Body of pancreas (tissue), 4 donors: ENCODE results near the gene ARV1. TPM values are rescaled to one million over a fixed set of nuclear protein-coding genes. Genes with fewer than 3 reads are reported as not detected.

Experiments
- ATAC-seq: fragments of 150-250 bp; one replicate; pipeline ENCODE4 v1.9.1; 2016
- DNase-seq, 4 donors: peaks; one replicate each; pipeline ENCODE4 v3.0.0-alpha.2; 2019
- H3K27ac ChIP-seq, 4 donors: fragments of 200-600 bp; sonication (generic); 1 replicate in 3 of 4; 2 replicates in 1 of 4; pipeline versions ENCODE4 v1.5.1 to v1.6.1; 2016 to 2019; ENCODE audit warnings: mild to moderate bottlenecking in 1 of 4, mixed read lengths in 1 of 4, moderate library complexity in 1 of 4
- H3K27me3 ChIP-seq, 2 donors: fragments of 200-600 bp; sonication (generic); one replicate each; pipeline ENCODE4 v1.6.0; 2016; ENCODE audit warnings: mild to moderate bottlenecking in 1 of 2
- H3K36me3 ChIP-seq, 2 donors: fragments of 200-600 bp; sonication (generic); replicated peaks in 1 of 2; 2 replicates each; pipeline ENCODE4 v1.5.1; 2016; ENCODE audit warnings: low read depth in 2 of 2; ENCODE audit not compliant: insufficient read depth in 1 of 2
- H3K4me1 ChIP-seq: fragments of 200-600 bp; sonication (generic); one replicate; pipeline ENCODE4 v1.6.0; 2016
- H3K4me3 ChIP-seq, 2 donors: fragments of 200-600 bp; sonication (generic); 1 replicate in 1 of 2; 2 replicates in 1 of 2; pipeline ENCODE4 v1.5.1; 2016 to 2019
- H3K9me3 ChIP-seq, 3 donors: fragments of 200-600 bp; sonication (generic); 1 replicate in 2 of 3; 2 replicates in 1 of 3; pipeline ENCODE4 v1.5.1; 2016
- POLR2A ChIP-seq, 3 donors: fragments of 450-650 bp; IDR thresholded peaks; one replicate each; pipeline ENCODE4 v1.6.1; 2016; ENCODE audit warnings: antibody characterized with exemption in 3 of 3, mild to moderate bottlenecking in 2 of 3
- WGBS, 2 donors: methylation state at CpG; one replicate each; pipeline ENCODE4 v1.1.5; 2017; 5-methylcytosine and 5-hydroxymethylcytosine counted together
- intact Hi-C: fragments of 100-400 bp; cut with DNase I; formaldehyde crosslinking; loops from one replicate; pipeline ENCODE4 v1.15.1; 2023
- total RNA-seq, 2 donors: library from RNA; depleted of rRNA; stranded (reverse); fragments of >200 nt; gene quantifications; one replicate each; pipeline ENCODE4 v1.1.0, GENCODE V29; 2016
- TF ChIP-seq, protein P1 (sequence below), 7 experiments: fragments of 450-650 bp in 4 of 7; fragments of 200-600 bp in 3 of 7; sonication (generic) in 3 of 7; IDR thresholded peaks; one replicate each; pipeline ENCODE4 v1.5.1; 2016 to 2019; ENCODE audit warnings: antibody characterized with exemption in 7 of 7

Gene ARV1
- total RNA-seq, 2 donors from 2014 or later, result 11.5 to 23.6 TPM

DNA sequence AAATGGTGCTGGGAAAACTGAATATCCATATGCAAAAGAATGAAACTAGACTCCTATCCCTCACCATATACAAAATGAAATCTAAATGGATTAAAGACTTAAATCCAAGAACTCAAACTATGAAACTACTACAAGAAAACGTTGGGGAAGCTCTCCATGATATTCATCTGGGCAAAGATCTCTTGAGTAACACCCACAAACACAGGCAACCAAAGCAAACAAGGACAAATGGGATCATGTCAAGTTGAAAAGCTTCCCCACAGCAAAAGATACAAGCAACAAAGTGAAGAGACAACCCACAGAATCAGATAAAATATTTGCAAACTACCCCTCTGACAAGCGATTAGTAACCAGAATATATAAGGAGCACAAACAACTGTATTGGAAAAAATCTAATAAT, 14.0 kb upstream of the ARV1 start:
- TF ChIP-seq, protein P1, sequence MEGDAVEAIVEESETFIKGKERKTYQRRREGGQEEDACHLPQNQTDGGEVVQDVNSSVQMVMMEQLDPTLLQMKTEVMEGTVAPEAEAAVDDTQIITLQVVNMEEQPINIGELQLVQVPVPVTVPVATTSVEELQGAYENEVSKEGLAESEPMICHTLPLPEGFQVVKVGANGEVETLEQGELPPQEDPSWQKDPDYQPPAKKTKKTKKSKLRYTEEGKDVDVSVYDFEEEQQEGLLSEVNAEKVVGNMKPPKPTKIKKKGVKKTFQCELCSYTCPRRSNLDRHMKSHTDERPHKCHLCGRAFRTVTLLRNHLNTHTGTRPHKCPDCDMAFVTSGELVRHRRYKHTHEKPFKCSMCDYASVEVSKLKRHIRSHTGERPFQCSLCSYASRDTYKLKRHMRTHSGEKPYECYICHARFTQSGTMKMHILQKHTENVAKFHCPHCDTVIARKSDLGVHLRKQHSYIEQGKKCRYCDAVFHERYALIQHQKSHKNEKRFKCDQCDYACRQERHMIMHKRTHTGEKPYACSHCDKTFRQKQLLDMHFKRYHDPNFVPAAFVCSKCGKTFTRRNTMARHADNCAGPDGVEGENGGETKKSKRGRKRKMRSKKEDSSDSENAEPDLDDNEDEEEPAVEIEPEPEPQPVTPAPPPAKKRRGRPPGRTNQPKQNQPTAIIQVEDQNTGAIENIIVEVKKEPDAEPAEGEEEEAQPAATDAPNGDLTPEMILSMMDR (IDR thresholded peaks at IDR 0.05), result no peak
- TF ChIP-seq POLR2A (IDR thresholded peaks at IDR 0.05), result no peak
- no peak for DNase-seq
- WGBS, 2 donors, result 44 to 46% methylated on average over 2 of the region's 2 CpGs
- intact Hi-C loops, result no loop called here
- no peaks in the 10 kb centered on the region for H3K27me3 ChIP-seq
- no peak for ATAC-seq
- H3K36me3 ChIP-seq, result no peaks in the 10 kb centered on the region
- no peak overlapping the region for H3K4me3 ChIP-seq
- peaks cover 15% of the 10 kb centered on the region for H3K4me1 ChIP-seq
- H3K9me3 ChIP-seq, result no peaks in the 10 kb centered on the region
- no peak overlapping the region for H3K27ac ChIP-seq

DNA sequence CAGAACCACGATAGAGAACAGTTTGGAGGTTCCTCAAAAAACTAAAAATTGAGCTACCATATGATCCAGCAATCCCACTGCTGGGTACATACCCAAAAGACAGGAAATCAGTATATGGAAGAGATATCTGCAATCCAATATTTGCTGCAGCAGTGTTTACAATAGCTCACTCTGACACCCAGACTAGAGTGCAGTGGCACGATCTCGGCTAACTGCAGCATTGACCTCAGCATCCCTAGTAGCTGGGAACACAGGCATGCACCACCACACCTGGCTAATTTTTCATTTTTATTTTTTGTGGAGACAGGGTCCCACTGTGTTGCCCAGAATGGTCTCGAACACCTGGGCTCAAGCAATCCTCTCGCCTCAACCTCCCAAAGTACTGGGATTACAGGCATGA, 13.4 kb upstream of the ARV1 start:
- peaks cover 15% of the 10 kb centered on the region for H3K4me1 ChIP-seq
- ATAC-seq (no peak), DNase-seq (no peak)
- H3K36me3 ChIP-seq, result no peaks in the 10 kb centered on the region
- H3K27ac ChIP-seq, result no peak overlapping the region
- H3K9me3 ChIP-seq, result no peaks in the 10 kb centered on the region
- intact Hi-C loops, result no loop called here
- TF ChIP-seq, protein P1 (IDR thresholded peaks at IDR 0.05), result no peak
- TF ChIP-seq POLR2A (IDR thresholded peaks at IDR 0.05), result no peak
- no peaks in the 10 kb centered on the region for H3K27me3 ChIP-seq
- no peak overlapping the region for H3K4me3 ChIP-seq
- 78% methylated on average over 5 of the region's 5 CpGs for WGBS, 2 donors

GRCh38 chr1:230966358-230966873, 12.5 kb upstream of the ARV1 start:
- intact Hi-C loops, result no loop called here
- no peak overlapping the region for H3K4me3 ChIP-seq
- H3K27me3 ChIP-seq, result no peaks in the 10 kb centered on the region
- TF ChIP-seq, protein P1 (IDR thresholded peaks at IDR 0.05), result no peak
- TF ChIP-seq POLR2A (IDR thresholded peaks at IDR 0.05), result no peak
- no peak for ATAC-seq
- no peak for DNase-seq
- H3K27ac ChIP-seq, result no peak overlapping the region
- H3K36me3 ChIP-seq, result no peaks in the 10 kb centered on the region
- H3K4me1 ChIP-seq, result peaks cover 15% of the 10 kb centered on the region
- no peaks in the 10 kb centered on the region for H3K9me3 ChIP-seq
- WGBS, 2 donors, result 73 to 74% methylated on average over 5 of the region's 5 CpGs

GRCh38 chr1:230970432-230970831, 8.5 kb upstream of the ARV1 start:
- Histone ChIP-seq H3K4me3 (no peak overlapping the region), H3K27me3 (no peaks in the 10 kb centered on the region), H3K9me3 (no peaks in the 10 kb centered on the region), H3K36me3 (no peaks in the 10 kb centered on the region), H3K4me1 (peaks cover 21% of the 10 kb centered on the region), H3K27ac (no peak overlapping the region)
- TF ChIP-seq, protein P1 (IDR thresholded peaks at IDR 0.05), result no peak
- no peak for TF ChIP-seq POLR2A (IDR thresholded peaks at IDR 0.05)
- intact Hi-C loops, result no loop called here
- 81 to 86% methylated on average over 5 of the region's 5 CpGs for WGBS, 2 donors
- no peak for DNase-seq
- ATAC-seq, result no peak

DNA sequence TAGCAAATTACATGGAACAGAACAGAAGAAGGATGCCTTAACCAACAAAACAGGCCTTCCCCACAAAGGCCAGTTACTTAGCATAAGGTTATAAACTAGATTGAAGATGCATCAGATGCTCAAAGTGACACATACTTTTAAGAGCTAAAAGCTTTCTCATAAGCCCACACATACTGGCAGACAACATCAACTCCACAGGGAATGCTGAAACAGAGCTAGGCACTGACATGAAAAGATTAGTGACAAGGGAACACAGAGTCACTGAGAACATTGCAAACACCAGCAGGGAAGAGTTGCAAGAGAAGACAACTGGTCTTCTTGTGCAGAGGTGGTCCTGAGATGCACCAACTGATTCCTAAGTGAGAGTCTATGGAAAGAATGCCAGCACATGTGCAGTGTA, 7.1 kb upstream of the ARV1 start:
- peaks cover 23% of the 10 kb centered on the region for H3K4me1 ChIP-seq
- TF ChIP-seq POLR2A (IDR thresholded peaks at IDR 0.05), result no peak
- TF ChIP-seq, protein P1 (IDR thresholded peaks at IDR 0.05), result no peak
- intact Hi-C loops, result no loop called here
- H3K27ac ChIP-seq, result no peak overlapping the region
- H3K9me3 ChIP-seq, result no peaks in the 10 kb centered on the region
- ATAC-seq (no peak), DNase-seq (no peak)
- H3K27me3 ChIP-seq, result no peaks in the 10 kb centered on the region
- no peak overlapping the region for H3K4me3 ChIP-seq
- no peaks in the 10 kb centered on the region for H3K36me3 ChIP-seq
